HG03432 (cell line): ENCODE data around the gene CARD9.

Source experiments
- ATAC-seq: cut with Tn5 transposase; IDR thresholded peaks from one replicate; pipeline ENCODE4 v1.9.1; 2021; ENCODE audit warnings: mild to moderate bottlenecking, moderate library complexity; ENCODE audit not compliant: unreplicated experiment

CARD9 gene

DNA sequence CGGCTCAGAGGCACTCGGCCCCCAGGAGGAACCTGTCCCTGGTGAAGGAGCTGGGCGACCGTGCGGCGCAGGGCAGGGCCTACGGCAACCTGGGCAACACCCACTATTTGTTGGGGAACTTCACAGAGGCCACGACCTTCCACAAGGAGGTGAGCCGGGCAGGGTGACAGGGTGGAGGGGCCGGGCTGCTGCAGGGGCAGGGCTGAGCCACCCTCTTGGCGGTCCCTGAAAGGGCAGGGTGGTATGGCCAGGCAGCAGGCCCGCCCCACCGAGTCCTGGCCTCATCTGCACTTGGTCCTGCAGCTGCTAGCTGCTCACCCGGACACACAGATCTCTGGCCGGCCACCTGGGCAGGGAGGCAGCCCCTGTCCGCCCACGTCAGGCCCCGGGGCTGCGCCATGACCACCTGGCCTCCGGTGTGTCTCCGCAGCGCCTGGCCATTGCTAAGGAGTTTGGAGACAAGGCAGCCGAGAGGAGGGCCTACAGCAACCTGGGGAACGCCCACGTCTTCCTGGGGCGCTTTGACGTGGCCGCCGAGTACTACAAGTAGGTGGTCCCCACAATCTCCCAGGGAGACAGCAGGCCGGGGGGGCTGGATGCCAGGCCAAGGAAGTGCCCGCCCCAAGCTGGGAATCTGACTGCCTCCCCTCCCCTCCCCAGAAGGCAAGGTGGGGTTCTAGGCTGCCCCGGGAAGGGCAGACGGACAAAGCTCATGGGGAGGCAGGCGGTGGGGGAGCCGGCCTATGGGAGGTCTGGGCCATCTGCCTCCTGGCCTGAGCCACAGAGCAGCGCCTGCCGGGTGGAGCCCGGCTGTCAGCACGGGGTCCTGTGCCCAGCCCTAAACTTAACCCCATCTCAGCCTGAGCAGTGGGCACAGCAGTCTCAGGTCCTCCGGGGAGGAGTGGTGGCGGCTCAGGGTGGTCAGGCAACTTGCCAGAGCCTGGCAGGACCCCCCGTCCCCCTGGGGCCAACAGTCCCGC, 35.8 kb downstream of the CARD9 start:
- ATAC-seq: no peak

DNA sequence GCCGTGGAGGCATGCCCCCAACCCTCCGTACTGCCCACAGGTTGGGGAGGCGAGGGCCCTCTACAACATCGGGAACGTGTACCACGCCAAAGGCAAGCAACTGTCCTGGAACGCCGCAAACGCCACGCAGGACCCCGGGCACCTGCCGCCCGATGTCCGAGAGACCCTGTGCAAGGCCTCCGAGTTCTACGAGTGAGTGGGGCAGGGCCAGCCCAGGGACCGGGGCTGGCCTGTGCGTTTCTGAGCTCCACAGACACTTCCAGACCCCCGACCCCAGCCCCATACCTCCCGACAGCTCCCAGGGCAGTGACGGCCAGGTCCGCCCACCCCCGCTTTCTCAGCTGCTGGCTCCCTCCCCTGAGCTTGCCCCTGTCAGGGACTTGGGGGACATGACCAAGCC, 36.6 kb downstream of the CARD9 start:
- ATAC-seq: no peak

GRCh38 chr9:136336156-136336870, 37.2 kb downstream of the CARD9 start:
- ATAC-seq: no peak

- no peak for ATAC-seq
These were observed 37.9 kb downstream of the CARD9 start for GRCh38 chr9:136335296-136336155.

GRCh38 chr9:136334541-136334940, 38.9 kb downstream of the CARD9 start:
- no peak for ATAC-seq

DNA sequence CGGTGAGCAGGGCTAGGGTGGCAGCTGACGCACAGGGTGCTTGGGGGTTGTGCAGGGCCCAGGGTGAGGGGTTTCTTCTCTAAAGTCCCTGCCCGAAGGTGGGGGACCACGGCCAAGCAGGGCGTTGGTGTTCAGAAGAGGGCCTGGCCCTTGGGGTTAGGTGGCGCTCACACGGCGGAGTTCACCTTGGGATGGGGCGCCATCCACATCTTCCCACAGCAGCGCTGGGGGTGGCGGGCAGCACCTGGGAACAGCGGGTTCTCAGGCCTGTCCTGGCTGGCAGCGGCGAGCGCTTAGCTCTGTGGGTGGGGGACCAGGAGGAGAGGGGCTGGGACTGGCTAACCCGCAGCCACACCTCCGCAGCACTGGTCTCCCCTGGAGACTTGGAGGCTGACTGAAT, 40.0 kb downstream of the CARD9 start:
- no peak for ATAC-seq

GRCh38 chr9:136333045-136333444, 40.4 kb downstream of the CARD9 start:
- ATAC-seq: no peak

DNA sequence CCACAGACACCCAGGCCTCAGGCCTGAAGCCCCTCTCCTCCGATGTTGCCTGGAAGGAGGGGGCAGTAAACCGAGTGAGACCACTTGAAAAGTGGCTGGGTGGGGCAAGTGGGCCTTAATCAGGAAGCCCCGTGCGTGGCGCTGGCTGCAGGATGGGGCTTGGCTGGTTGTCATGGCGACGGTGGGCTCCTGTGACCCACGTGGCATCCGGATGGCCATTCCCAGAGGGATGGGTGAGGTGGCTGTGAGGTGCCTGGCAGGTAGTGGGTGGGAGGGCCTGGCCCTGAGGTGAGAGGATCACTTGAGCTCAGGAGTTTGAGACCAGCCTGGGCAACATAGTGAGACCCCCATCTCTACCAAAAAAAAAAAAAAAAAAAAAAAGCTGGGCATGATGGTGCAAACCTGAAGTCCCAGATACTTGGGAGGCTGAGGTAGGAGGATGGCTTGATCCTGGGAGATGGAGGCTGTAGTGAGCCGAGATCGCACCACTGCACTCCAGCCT, 40.9 kb downstream of the CARD9 start:
- ATAC-seq: no peak

- no peak for ATAC-seq
These were observed 41.6 kb downstream of the CARD9 start for GRCh38 chr9:136331556-136332481.

- ATAC-seq: no peak
These were observed 42.4 kb downstream of the CARD9 start for GRCh38 chr9:136331030-136331429.

GRCh38 chr9:136330406-136330990, 43.0 kb downstream of the CARD9 start:
- no peak for ATAC-seq

DNA sequence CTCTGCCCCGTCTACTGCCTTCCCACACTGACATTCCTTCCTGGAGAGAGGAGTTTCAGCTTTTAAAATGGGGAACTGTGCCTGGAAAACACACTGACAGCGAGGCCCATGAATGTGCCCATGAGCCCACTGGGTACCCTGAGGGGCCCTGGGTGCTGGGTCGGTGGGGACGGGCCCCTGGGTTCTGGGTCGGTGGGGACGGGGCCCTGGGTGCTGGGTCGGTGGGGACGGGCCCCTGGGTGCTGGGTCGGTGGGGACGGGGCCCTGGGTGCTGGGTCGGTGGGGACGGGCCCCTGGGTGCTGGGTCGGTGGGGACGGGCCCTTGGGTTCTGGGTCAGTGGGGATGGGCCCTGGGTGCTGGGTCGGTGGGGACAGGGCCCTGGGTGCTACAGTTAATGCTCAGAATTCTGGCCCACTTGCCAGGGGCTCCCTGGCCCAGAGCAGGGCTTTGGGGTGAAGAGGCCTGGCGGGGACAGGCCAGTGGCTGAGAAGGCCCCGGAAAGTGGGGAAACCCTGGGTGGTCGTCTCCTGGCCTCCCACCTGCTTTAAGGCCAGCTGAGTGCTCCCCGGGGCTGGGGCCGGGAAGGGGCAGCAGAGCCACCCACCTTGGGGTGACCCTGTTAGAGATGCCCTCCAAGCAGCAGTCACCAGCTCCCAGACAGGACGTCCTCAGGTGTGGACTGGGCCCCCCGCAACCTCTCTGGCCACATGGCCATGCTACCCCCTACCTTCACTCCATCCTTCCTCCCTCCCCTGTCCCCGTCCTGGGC, 43.6 kb downstream of the CARD9 start:
- no peak for ATAC-seq

DNA sequence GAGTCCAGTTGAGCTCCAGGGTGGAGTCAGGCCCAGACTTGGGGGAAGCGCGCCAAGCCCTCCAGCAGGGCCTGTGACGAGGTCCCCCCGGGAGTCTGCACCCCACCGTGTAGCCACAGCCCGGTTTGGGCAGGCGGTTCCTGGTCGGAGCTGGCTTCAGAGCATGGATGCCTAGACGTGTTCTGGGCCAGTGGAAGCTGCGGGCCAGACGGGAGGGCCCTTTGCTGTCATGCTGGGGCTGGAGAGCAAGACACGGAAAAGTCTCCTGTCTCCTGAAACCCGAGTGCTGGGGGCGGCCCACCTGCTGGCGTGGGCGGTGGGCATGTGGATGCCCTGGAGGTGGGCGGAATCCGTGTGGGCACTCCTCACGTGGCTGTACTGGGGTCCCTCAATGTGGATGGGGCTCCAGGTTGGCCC, 44.2 kb downstream of the CARD9 start:
- ATAC-seq: no peak

GRCh38 chr9:136328622-136329041, 44.8 kb downstream of the CARD9 start:
- no peak for ATAC-seq

DNA sequence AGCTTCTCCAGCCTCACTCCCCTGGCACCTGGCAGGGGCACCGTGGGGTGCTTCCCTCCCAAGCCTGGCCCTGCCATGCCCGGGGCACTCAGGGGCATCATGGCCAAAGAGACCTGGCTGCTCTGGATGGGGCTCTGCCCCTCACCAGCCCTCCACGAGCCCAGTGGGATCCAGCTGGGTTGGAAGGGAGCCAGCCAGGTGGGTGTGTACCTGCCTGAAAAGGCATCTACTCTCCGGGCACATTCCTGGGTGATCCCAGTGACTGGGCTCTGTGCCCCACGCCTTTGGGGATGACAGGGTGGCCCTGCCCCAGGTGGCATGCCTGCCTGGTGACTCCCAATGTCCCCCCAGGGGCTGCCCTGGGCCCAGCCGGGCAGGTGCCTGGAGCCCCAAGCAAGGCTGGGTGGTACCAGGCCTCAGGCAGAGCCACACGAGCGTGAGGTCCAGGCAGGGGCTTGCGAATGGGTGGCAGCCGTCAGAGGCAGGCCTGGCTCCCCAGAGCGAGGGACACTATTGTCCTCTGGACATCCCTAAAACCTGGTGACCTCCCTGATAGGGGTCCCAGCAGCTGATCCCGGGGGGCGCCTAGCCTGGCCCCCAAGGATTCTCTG, 45.4 kb downstream of the CARD9 start:
- no peak for ATAC-seq

- no peak for ATAC-seq
These were observed 46.0 kb downstream of the CARD9 start, which contains the start of gene GPSM1 for GRCh38 chr9:136327304-136327974. GPSM1 (plus strand) TSS chr9:136327539; CDS start chr9:136327696, 157 bp downstream.

DNA sequence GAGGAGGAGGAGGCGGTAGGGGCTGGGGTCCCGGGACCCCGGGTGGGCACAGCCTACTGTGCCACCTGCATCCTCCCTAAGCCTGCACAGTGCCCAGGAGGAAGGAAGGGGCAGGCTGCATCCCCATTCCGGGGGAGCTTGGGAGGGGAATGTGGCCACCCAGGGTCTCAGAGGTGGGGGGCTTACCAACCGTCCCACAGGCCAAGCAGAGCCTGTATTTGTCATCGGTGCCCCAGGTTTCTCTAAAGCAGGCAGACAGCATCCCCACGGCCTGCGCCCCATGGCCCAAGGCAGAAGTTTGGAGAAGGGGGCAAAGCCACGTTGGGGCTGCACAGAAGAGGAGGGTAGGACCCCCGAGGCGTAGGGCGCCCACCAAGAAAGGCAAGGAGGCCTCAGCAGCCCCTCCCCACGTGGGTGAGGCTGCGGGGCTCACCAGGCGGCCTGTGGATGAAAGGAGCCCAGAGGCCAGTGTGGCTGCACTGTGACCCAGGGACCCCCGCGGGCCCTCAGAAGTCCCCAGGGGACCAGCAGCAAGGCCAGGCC, 46.6 kb downstream of the CARD9 start:
- ATAC-seq: no peak
